Tongue (tissue), 2 donors: ENCODE measurements around the gene PDHX. TPM values are rescaled to one million over a fixed set of nuclear protein-coding genes. Genes with fewer than 3 reads are reported as not detected.
A peak's percentile ranks its signal among the peaks of the same experiment; 100 is the strongest.

Experiments used
- DNase-seq: peaks from one replicate; pipeline ENCODE4 v3.0.0-alpha.2; 2015
- total RNA-seq: library from RNA; depleted of rRNA; stranded (reverse); fragments of >200 nt; gene quantifications from one replicate; pipeline ENCODE4 v1.2.3, GENCODE V29; 2014

The PDHX gene
- total RNA-seq, 1 donor from 2014 or later: 35.5 TPM

DNA sequence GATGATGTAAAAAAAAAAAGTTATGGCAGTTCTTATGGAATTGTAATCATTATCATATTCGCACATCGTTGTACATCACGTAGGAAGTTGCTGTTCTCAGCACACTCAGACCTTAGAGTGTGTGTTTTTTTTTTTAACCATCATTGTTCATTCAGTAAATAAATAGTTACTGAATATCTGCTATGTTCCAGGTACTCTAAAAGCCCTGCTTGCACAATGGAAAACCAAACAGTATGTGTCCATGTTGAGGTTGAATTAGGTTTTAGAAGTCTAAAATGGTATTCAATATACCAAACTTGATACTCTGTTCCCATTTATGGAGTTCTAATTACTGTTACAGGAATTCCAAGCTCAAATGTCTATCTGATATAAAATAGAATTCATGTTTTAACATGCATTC lies 41.2 kb downstream of the PDHX start:
- no peak for DNase-seq

GRCh38 chr11:34959770-34960169 lies 43.4 kb downstream of the PDHX start:
- DNase-seq: no peak

- DNase-seq: no peak
These were observed 43.9 kb downstream of the PDHX start for GRCh38 chr11:34960277-34960676.

DNA sequence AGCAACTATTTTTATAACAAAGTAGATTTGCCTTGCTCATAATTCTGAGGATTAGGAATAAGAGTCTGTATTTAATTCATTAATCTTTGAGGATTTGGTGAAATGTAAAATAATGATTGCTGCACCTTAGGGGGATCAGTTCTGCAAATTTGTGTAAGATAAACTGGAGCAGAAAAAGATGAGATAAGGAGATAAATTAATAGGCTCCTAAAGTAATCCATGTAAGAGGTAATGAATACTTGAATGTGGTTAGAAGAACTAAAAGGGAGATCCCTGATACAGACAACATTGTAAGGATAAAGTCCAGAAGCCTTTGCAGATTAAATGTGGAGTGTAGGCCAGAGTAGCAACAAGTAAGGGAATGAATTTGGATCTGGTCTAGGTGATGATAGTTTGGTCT lies 45.6 kb downstream of the PDHX start:
- no peak for DNase-seq

DNA sequence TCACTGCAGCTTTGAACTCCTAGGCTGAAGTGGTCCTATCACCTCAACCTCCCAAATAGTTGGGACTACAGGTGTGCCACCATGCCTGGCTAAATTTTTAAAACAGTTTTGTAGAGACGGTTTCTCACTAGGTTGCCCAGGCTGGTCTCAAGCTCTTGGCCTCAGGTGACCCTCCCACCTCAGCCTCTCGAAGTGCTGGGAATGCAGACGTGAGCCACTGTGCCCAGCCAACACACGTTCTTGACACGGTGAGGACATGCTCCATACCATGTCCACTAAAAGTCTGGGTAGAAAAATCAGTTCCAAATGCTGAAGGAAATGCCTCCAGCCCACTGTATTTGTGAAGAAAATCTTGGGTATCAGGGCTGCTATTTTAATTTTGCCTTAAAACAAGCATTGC lies 46.9 kb downstream of the PDHX start:
- no peak for DNase-seq

DNA sequence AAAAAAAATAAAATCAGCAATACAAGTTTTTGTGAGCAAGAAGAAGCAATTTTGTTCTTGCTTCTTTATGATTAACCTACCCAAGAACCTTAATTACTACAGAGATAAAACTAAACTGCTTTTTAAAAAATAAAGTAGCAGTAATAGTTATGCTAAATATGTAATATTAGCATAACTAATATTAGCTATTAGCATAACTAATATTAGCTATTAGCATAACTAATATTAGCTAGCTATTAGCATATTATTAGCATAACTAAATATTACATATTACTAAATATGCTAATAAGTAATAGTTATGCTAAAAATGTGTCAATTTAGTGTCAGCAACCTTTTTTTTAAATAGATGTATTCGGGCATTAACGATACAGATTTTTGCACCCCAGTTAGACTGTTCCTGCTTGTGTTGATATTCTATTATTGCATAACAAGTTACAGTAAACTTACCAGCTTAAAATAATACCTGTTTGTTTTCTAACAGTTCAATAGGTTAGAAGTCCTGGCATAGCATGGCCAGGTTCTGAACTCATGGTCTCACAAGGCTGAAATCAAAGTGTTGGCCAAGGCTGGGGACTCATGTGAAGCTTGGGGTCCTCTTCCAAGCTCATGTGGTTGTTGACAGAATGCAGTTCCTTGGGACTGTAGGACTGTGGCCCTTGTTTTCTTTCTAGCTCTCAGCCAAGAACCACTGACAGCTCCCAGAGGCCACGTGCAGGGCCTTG lies 48.4 kb downstream of the PDHX start:
- no peak for DNase-seq

DNA sequence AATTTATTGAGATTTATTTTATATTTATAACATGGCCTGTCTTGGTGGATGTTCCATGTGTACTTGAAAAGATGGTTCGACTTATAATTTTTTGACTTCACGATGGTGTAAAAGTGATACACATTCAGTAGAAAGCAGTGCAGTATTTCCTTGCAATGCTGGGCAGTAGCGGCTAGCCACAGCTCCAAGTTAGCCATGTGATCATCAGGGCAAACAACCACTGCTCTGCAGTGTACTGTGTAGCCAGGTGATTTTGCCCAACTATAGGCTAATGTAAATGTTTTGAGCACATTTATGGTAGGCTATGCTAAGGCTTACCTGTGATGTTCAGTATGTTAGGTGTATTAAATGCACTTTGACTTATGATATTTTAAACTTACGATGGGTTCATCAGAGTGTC lies 52.4 kb downstream of the PDHX start:
- no peak for DNase-seq

- DNase-seq: no peak
These were observed 53.6 kb downstream of the PDHX start for GRCh38 chr11:34970033-34970432.

- DNase-seq: no peak
These were observed 54.1 kb downstream of the PDHX start for GRCh38 chr11:34970480-34970879.

DNA sequence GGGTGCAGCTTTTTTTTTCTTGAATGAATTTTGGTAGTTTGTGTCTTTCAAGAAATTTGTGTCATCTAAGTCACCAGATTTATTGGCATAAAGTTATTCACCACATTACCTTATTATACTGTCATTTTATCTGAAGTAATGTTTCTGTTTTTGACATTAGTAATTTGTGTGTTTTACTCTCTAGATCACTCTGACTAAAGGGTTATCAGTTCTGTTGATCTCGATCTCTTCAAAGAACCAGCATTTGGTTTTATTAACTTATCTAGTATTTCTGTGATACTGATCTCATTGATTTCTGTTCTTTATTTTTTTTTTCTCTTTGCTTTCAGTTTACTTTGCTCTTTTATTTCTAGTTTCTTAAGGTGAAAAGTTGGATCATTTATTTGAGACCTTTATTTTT lies 55.5 kb downstream of the PDHX start:
- no peak for DNase-seq

DNA sequence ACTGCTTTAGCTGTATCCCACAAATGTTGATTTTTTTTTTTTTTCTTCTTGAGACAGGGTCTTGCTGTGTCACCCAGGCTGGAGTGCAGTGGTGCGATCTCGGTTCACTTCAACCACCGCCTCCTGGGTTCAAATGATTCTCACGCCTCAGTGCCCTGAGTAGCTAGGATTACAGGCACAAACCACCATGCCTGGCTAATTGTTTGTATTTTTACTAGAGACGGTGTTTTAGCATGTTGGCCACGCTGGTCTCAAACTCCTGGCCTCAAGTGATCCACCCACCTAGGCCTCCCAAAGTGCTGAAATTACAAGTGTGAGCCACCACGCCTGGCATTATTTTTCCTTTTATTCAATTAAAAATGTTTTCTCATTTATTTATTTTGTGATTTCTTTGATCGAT lies 55.9 kb downstream of the PDHX start:
- no peak for DNase-seq

GRCh38 chr11:34972892-34973291 lies 56.5 kb downstream of the PDHX start:
- no peak for DNase-seq

- no peak for DNase-seq
These were observed 59.1 kb downstream of the PDHX start for GRCh38 chr11:34975482-34975881.

- DNase-seq: no peak
These were observed 60.2 kb downstream of the PDHX start for GRCh38 chr11:34976496-34977088.

DNA sequence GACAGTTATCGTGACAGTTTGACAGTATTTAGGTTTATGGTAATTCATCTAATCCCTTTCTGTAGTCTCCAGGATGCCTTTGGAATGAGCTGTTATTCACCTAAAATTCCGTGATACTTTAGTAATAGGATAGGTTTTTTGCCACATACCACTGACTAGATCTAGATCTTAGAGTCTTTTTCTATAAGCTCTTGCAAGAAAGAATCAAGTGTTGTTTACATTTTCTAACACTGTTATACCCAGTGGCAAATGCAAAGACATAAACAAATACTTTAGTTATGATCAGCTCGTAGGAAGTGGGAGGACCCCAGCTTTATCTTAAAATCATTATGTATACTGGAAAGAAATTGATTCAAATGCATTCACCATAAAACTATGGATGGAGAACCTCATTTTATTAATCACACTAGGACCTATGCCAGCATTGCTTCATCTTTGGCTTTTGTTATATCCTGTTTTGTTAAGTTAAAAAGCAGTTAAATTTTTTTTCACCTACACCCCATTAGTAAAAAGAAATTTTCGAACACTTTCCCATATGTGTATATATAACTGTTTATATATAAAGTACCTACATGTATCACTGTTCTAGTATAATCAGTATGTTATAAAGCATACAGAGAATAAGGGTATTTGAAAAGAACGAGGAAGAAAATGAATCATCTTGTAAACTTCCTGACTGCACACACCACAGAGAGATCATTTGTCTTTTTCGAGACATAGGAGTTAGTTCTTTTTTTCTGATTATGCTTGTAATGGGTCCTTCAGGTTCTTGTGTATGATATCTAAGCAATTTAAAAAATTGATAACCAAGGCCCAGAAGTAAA lies 60.9 kb downstream of the PDHX start:
- DNase-seq: peak; percentile 5

- DNase-seq: no peak
These were observed 62.1 kb downstream of the PDHX start for GRCh38 chr11:34978236-34979191.

DNA sequence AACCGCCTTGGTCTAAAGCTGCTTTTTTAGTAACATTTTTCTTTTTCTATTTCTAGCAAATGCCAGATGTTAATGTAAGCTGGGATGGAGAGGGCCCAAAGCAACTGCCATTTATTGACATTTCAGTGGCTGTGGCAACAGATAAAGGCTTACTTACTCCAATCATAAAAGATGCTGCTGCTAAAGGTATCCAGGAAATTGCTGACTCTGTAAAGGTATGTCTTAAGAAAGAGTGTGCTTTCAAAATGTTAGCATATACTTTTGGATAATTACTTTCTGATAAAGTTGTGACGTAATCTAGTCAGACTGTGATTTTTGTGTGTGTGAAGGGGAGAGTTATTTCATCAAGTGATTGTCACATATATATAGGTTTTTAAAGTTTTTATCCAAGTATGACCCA lies 68.1 kb downstream of the PDHX start:
- no peak for DNase-seq

- DNase-seq: no peak
These were observed 70.6 kb downstream of the PDHX start for GRCh38 chr11:34986883-34987520.

DNA sequence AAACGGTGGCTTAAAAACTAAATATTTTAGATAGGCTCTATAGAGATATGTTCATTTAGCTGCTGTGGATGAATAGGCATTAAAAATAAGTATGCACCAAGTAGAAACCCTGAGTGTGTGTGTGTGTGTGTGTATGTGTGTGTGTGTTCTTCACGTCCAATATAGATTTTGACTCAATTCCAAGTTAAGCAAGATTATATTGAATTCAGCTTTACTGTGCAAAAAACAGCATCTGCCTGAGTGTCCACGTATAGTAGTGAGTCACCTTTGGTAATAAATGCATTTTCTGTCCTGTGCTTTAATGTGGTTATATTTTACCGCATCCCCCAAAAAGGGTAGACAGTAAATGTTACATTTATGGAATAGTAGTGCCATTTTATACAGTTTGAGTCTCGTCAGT lies 71.2 kb downstream of the PDHX start:
- DNase-seq: no peak

GRCh38 chr11:34988294-34989255 lies 72.2 kb downstream of the PDHX start:
- DNase-seq: no peak

- no peak for DNase-seq
These were observed 74.5 kb downstream of the PDHX start for GRCh38 chr11:34990916-34991315.
